Measurements from ENCODE around the gene SPEM3. TPM values are rescaled to one million over a fixed set of nuclear protein-coding genes. Genes with fewer than 3 reads are reported as not detected.

The SPEM3 gene
- total and polyA plus RNA-seq, 10 of the 15 experiments (the other 5 are each of a cell fraction or from before 2014, with no cell fraction given), result not detected

- no peak for TF ChIP-seq BCLAF1 (IDR thresholded peaks at IDR 0.05)
- TF ChIP-seq NBN (IDR thresholded peaks at IDR 0.05), result no peak
- no peak for TF ChIP-seq ASH2L (IDR thresholded peaks at IDR 0.05; ENCODE audit: borderline replicate concordance, low read depth)
- no peak for TF ChIP-seq ZNF687 (IDR thresholded peaks at IDR 0.05)
- TF ChIP-seq DPF2 (IDR thresholded peaks at IDR 0.05), result no peak
- TF ChIP-seq EP300 (IDR thresholded peaks at IDR 0.05; ENCODE audit: borderline replicate concordance in 1 of 2, control insufficient read depth in 1 of 2, low read depth in 2 of 2, low read length in 2 of 2), result no peak
- TF ChIP-seq MAX (IDR thresholded peaks at IDR 0.05; ENCODE audit: low read depth, low read length), result 0 out of 2 replicates have a peak, but pooled peaks have one; percentile 14
- no peak for TF ChIP-seq IKZF2 (IDR thresholded peaks at IDR 0.05)
- no peak for TF ChIP-seq BMI1 (IDR thresholded peaks at IDR 0.05; ENCODE audit: borderline replicate concordance)
- TF ChIP-seq FOXM1 (IDR thresholded peaks at IDR 0.05; ENCODE audit: low read depth, low read length), result no peak
- TF ChIP-seq CEBPZ (IDR thresholded peaks at IDR 0.05; ENCODE audit: low read depth, low read length), result no peak
- TF ChIP-seq LARP7 (IDR thresholded peaks at IDR 0.05), result no peak
- no peak for TF ChIP-seq ZZZ3 (IDR thresholded peaks at IDR 0.05; ENCODE audit: control insufficient read depth, insufficient read length, low read depth)
- no peak for TF ChIP-seq ATF7 (IDR thresholded peaks at IDR 0.05; ENCODE audit: low read depth)
- TF ChIP-seq MXI1 (IDR thresholded peaks at IDR 0.05; ENCODE audit: low read depth, low read length), result no peak
- TF ChIP-seq HDAC6 (IDR thresholded peaks at IDR 0.05; ENCODE audit: unreplicated experiment), result no peak
- TF ChIP-seq TCF12 (IDR thresholded peaks at IDR 0.05; ENCODE audit: low read depth, low read length), result no peak
- TF ChIP-seq TARDBP (IDR thresholded peaks at IDR 0.05; ENCODE audit: borderline replicate concordance), result peak; percentile 26; the same call in 1 of the 2 replicates
- no peak for TF ChIP-seq CEBPB (IDR thresholded peaks at IDR 0.05; ENCODE audit: borderline replicate concordance in 1 of 2, low read depth in 2 of 2, low read length in 2 of 2)
- TF ChIP-seq SMAD5 (IDR thresholded peaks at IDR 0.05; ENCODE audit: low read depth), result no peak
Measured at GRCh38 chr17:7383742-7384488, 44.7 kb upstream of the SPEM3 start (continued).

All from GM12878 (cell line).